HUES6 (cell line): Measurements from ENCODE around the gene NLRP6.

Experiments
- H3K27ac ChIP-seq: 2 replicates; pipeline ENCODE4 v1.7.0; 2013; ENCODE audit warnings: low read depth, mild to moderate bottlenecking, low read length, inconsistent platforms
- H3K27me3 ChIP-seq: 2 replicates; pipeline ENCODE4 v1.6.1; 2013; ENCODE audit warnings: low read length; ENCODE audit not compliant: control insufficient read depth, insufficient read depth
- H3K36me3 ChIP-seq: 2 replicates; pipeline ENCODE4 v1.6.1; 2013; ENCODE audit warnings: low read length; ENCODE audit not compliant: control insufficient read depth, insufficient read depth
- H3K4me1 ChIP-seq: 2 replicates; pipeline ENCODE4 v1.6.1; 2013; ENCODE audit warnings: low read length; ENCODE audit not compliant: control insufficient read depth, insufficient read depth
- H3K4me3 ChIP-seq: 2 replicates; pipeline ENCODE4 v1.5.1; 2013; ENCODE audit warnings: low read depth, low read length
- H3K9ac ChIP-seq: one replicate; pipeline ENCODE4 v1.6.1; 2013; ENCODE audit warnings: mild to moderate bottlenecking, low read length
- H3K9me3 ChIP-seq: 2 replicates; pipeline ENCODE4 v1.6.1; 2013; ENCODE audit warnings: low read depth, low read length; ENCODE audit not compliant: control insufficient read depth, insufficient read depth

Gene NLRP6

GRCh38 chr11:271319-271715, 6.9 kb upstream of the NLRP6 start:
- Histone ChIP-seq H3K36me3 (no peaks in the 10 kb centered on the region), H3K4me3 (no peak overlapping the region), H3K9ac (no peak overlapping the region), H3K9me3 (peaks cover 5% of the 10 kb centered on the region; the same call in 1 of the 2 replicates), H3K27me3 (no peaks in the 10 kb centered on the region), H3K27ac (no peak overlapping the region), H3K4me1 (peaks cover 11% of the 10 kb centered on the region; the same call in 1 of the 2 replicates)

- H3K27ac ChIP-seq, result no peak overlapping the region
- no peak overlapping the region for H3K9ac ChIP-seq
- H3K9me3 ChIP-seq, result no peaks in the 10 kb centered on the region
- no peak overlapping the region for H3K4me3 ChIP-seq
- H3K4me1 ChIP-seq, result peaks cover 11% of the 10 kb centered on the region; the same call in 1 of the 2 replicates
- H3K27me3 ChIP-seq, result no peaks in the 10 kb centered on the region
- H3K36me3 ChIP-seq, result no peaks in the 10 kb centered on the region
Observed at GRCh38 chr11:272195-272930, 5.8 kb upstream of the NLRP6 start.

DNA sequence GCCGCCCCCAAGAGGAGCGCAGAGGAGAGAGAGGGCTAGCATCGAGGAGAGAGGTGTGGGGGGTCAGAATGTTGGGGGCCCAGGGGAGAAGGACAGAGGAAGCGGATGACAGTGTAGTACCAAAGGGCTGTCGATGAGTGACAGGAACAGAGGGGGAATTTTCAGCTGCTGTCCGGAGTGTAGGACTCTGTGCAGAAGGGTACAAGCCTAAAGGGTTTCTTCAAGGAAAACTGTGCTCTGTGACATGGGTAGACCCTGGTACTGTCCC, 5.3 kb upstream of the NLRP6 start:
- H3K36me3 ChIP-seq, result no peaks in the 10 kb centered on the region
- peaks cover 4% of the 10 kb centered on the region for H3K27me3 ChIP-seq
- peaks cover 6% of the 10 kb centered on the region; the same call in 1 of the 2 replicates for H3K4me1 ChIP-seq
- no peak overlapping the region for H3K4me3 ChIP-seq
- no peak overlapping the region for H3K27ac ChIP-seq
- H3K9me3 ChIP-seq, result no peaks in the 10 kb centered on the region
- H3K9ac ChIP-seq, result no peak overlapping the region

GRCh38 chr11:276219-276618, 2.0 kb upstream of the NLRP6 start:
- Histone ChIP-seq H3K27me3 (peaks cover 38% of the 10 kb centered on the region), H3K27ac (no peak overlapping the region)

GRCh38 chr11:279040-279965, 1.1 kb downstream of the NLRP6 start:
- Histone ChIP-seq H3K9me3 (no peaks in the 10 kb centered on the region), H3K36me3 (no peaks in the 10 kb centered on the region), H3K4me3 (peak overlapping the region; percentile 46; the same call in 1 of the 2 replicates), H3K9ac (no peak overlapping the region), H3K4me1 (peaks cover 5% of the 10 kb centered on the region), H3K27me3 (peaks cover 56% of the 10 kb centered on the region), H3K27ac (no peak overlapping the region)

More at GRCh38 chr11:276219-276618, 2.0 kb upstream of the NLRP6 start:
- Histone ChIP-seq H3K4me3 (no peak overlapping the region), H3K9me3 (no peaks in the 10 kb centered on the region), H3K4me1 (no peaks in the 10 kb centered on the region), H3K36me3 (no peaks in the 10 kb centered on the region), H3K9ac (no peak overlapping the region)

DNA sequence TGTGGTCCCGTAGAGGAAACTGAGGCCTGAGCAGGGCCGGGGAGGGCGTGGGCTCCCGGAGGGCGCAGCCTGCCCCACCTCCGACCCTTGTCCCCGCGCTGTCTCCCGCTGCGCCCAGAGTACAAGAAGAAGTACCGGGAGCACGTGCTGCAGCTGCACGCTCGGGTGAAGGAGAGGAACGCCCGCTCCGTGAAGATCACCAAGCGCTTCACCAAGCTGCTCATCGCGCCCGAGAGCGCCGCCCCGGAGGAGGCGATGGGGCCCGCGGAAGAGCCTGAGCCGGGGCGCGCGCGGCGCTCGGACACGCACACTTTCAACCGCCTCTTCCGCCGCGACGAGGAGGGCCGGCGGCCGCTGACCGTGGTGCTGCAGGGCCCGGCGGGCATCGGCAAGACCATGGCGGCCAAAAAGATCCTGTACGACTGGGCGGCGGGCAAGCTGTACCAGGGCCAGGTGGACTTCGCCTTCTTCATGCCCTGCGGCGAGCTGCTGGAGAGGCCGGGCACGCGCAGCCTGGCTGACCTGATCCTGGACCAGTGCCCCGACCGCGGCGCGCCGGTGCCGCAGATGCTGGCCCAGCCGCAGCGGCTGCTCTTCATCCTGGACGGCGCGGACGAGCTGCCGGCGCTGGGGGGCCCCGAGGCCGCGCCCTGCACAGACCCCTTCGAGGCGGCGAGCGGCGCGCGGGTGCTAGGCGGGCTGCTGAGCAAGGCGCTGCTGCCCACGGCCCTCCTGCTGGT, 1.9 kb downstream of the NLRP6 start:
- H3K4me1 ChIP-seq, result peaks cover 7% of the 10 kb centered on the region
- H3K4me3 ChIP-seq, result peak overlapping the region; percentile 46; the same call in 1 of the 2 replicates
- H3K9ac ChIP-seq, result no peak overlapping the region
- no peaks in the 10 kb centered on the region for H3K9me3 ChIP-seq
- peaks cover 56% of the 10 kb centered on the region for H3K27me3 ChIP-seq
- H3K27ac ChIP-seq, result no peak overlapping the region
- H3K36me3 ChIP-seq, result no peaks in the 10 kb centered on the region

DNA sequence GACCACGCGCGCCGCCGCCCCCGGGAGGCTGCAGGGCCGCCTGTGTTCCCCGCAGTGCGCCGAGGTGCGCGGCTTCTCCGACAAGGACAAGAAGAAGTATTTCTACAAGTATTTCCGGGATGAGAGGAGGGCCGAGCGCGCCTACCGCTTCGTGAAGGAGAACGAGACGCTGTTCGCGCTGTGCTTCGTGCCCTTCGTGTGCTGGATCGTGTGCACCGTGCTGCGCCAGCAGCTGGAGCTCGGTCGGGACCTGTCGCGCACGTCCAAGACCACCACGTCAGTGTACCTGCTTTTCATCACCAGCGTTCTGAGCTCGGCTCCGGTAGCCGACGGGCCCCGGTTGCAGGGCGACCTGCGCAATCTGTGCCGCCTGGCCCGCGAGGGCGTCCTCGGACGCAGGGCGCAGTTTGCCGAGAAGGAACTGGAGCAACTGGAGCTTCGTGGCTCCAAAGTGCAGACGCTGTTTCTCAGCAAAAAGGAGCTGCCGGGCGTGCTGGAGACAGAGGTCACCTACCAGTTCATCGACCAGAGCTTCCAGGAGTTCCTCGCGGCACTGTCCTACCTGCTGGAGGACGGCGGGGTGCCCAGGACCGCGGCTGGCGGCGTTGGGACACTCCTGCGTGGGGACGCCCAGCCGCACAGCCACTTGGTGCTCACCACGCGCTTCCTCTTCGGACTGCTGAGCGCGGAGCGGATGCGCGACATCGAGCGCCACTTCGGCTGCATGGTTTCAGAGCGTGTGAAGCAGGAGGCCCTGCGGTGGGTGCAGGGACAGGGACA, 2.7 kb downstream of the NLRP6 start:
- Histone ChIP-seq H3K36me3 (no peaks in the 10 kb centered on the region), H3K4me3 (0 out of 2 replicates have a peak overlapping the region, but pooled peaks have one; percentile 2), H3K4me1 (peaks cover 7% of the 10 kb centered on the region), H3K27me3 (peaks cover 56% of the 10 kb centered on the region), H3K27ac (no peak overlapping the region), H3K9ac (no peak overlapping the region), H3K9me3 (no peaks in the 10 kb centered on the region)

- Histone ChIP-seq H3K9me3 (no peaks in the 10 kb centered on the region), H3K27ac (no peak overlapping the region), H3K36me3 (no peaks in the 10 kb centered on the region), H3K4me3 (no peak overlapping the region), H3K27me3 (peaks cover 59% of the 10 kb centered on the region), H3K9ac (no peak overlapping the region), H3K4me1 (peaks cover 7% of the 10 kb centered on the region)
Observed at GRCh38 chr11:281486-282161, 3.4 kb downstream of the NLRP6 start.

- H3K27ac ChIP-seq, result no peak overlapping the region
- H3K4me3 ChIP-seq, result no peak overlapping the region
- H3K27me3 ChIP-seq, result peaks cover 63% of the 10 kb centered on the region
- H3K36me3 ChIP-seq, result no peaks in the 10 kb centered on the region
- H3K9me3 ChIP-seq, result no peaks in the 10 kb centered on the region
- no peak overlapping the region for H3K9ac ChIP-seq
- peaks cover 10% of the 10 kb centered on the region for H3K4me1 ChIP-seq
Observed at GRCh38 chr11:282171-282570, 4.0 kb downstream of the NLRP6 start.
